Skeletal muscle tissue (tissue), 4 donors: Measurements from ENCODE around the gene RPGRIP1. TPM values are rescaled to one million over a fixed set of nuclear protein-coding genes. Genes with fewer than 3 reads are reported as not detected.
A peak's percentile ranks its signal among the peaks of the same experiment; 100 is the strongest.
"Not testable (repeated sequence)": the region's sequence is repeated elsewhere in the genome, so short reads cannot be mapped to it uniquely, and the experiment has no call there.

ENCODE experiments used
- H3K27ac ChIP-seq: one replicate; pipeline ENCODE4 v1.7.0; 2013; ENCODE audit warnings: mild to moderate bottlenecking, low read depth, low read length, inconsistent platforms
- H3K27me3 ChIP-seq, 3 donors: one replicate each; pipeline ENCODE4 v1.7.0; 2013; ENCODE audit warnings: low read length in 3 of 3; ENCODE audit not compliant: control insufficient read depth in 3 of 3, insufficient read depth in 3 of 3
- H3K36me3 ChIP-seq, 3 donors: one replicate each; pipeline ENCODE4 v1.7.0; 2013; ENCODE audit warnings: low read length in 3 of 3; ENCODE audit not compliant: control insufficient read depth in 3 of 3, insufficient read depth in 3 of 3
- H3K4me1 ChIP-seq, 3 donors: one replicate each; pipeline ENCODE4 v1.7.0; 2013; ENCODE audit warnings: low read length in 3 of 3, mild to moderate bottlenecking in 3 of 3; ENCODE audit not compliant: control insufficient read depth in 3 of 3, insufficient read depth in 3 of 3
- H3K4me3 ChIP-seq, 3 donors: one replicate each; pipeline ENCODE4 v1.7.0; 2013; ENCODE audit warnings: low read length in 3 of 3
- H3K9ac ChIP-seq, 3 donors: one replicate each; pipeline ENCODE4 v1.7.0; 2013; ENCODE audit warnings: low read length in 3 of 3, mild to moderate bottlenecking in 3 of 3, moderate library complexity in 2 of 3, low read depth in 1 of 3
- H3K9me3 ChIP-seq, 3 donors: one replicate each; pipeline ENCODE4 v1.7.0; 2013; ENCODE audit warnings: low read length in 3 of 3; ENCODE audit not compliant: control insufficient read depth in 3 of 3
- total RNA-seq: library from RNA; depleted of rRNA; stranded (reverse); fragments of >200 nt; gene quantifications from one replicate; pipeline ENCODE4 v1.2.3, GENCODE V29; 2014
- donor health status: Osteomylitis.

Gene RPGRIP1
- total RNA-seq, 1 donor from 2014 or later = not detected

DNA sequence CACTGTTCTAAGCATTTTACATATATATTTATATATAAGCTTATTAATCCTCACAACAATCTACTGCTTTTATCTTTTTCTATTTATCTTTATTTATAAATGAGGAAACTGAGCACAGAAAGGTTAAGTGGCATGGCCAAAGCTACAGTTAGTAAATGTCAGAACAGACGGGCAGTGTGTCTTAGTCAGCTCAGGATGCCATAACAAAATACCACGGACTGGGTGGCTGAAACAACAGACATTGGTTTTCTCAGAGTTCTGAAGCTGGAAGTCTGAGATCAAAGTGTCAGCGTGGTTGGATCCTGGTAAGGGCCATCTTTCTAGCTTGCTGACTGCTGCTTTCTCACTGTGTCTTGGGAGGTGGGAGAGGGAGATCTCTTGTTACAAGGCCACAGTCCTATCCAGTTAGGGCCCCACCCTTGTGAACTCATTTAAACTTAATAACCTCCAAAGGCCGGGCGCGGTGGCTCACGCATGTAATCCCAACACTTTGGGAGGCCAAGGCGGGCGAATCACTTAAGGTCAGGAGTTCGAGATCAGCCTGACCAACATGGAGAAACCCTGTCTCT lies 19.8 kb downstream of the RPGRIP1 start:
- no peaks in the 10 kb centered on the region for H3K9me3 ChIP-seq
- peaks cover 6 to 15% (median 11%) of the 10 kb centered on the region in 3 donors for H3K27me3 ChIP-seq
- H3K4me1 ChIP-seq = peaks cover 3 to 6% (median 5%) of the 10 kb centered on the region in 3 donors
- H3K4me3 ChIP-seq = no peak overlapping the region
- H3K27ac ChIP-seq = no peak overlapping the region
- H3K36me3 ChIP-seq = no peaks in the 10 kb centered on the region
- H3K9ac ChIP-seq = no peak overlapping the region

DNA sequence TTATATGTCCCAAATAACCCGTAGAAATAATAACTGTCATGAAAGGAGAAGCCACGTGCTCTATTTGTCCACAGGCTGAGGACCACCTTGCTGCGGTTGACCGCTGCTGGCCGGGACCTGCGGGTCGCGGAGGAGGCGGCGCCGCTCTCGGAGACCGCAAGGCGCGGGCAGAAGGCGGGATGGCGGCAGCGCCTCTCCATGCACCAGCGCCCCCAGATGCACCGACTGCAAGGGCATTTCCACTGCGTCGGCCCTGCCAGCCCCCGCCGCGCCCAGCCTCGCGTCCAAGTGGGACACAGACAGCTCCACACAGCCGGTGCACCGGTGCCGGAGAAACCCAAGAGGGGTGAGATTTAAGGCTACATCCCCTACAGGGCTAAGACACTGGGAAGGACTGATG lies 21.0 kb downstream of the RPGRIP1 start:
- H3K9ac ChIP-seq = peak overlapping the region in 1 of 3 donors; percentile 62
- peaks cover 6 to 15% (median 11%) of the 10 kb centered on the region in 3 donors for H3K27me3 ChIP-seq

DNA sequence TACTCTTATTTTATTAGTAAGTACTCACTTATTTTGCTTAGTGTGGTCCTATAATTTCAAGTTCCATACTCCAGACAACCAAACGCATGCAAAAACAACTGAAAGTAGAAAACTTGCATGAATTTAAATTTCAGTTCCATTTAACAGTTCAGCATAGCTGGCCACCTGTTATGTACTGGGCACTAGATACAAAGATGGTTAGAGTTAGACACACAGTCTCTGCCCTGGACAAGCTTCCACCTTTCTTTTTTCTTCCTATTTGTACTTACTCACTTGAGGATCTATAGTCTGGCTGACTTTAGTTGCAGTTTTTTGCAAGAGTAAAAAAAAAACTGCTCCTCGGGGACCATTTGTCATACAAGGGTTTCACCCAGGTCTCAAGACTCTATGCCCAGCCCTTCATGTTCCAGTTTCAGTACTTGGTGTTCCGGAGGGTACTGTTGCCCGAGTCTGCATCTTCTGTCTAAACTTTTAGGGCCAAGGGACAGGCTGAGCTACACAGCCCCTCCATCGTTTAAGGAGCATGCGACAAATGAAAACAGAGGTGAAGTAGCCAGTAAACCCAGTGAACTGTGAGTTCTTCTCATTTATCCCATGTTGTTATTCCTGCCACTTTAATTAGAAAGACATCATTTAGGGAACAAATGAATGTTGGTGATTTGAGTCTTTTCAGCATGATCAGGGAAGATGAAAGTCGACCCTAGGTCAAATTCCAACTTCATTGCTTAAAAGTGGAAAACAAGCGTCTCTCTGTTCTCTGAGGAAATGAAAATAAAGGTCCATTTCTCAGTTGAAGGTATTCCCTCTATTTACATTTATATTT lies 22.3 kb downstream of the RPGRIP1 start:
- peaks cover 3 to 6% (median 5%) of the 10 kb centered on the region in 3 donors for H3K4me1 ChIP-seq
- H3K4me3 ChIP-seq = no peak overlapping the region
- no peaks in the 10 kb centered on the region for H3K36me3 ChIP-seq
- H3K9ac ChIP-seq = no peak overlapping the region
- H3K27me3 ChIP-seq = peaks cover 6 to 15% (median 14%) of the 10 kb centered on the region in 3 donors
- H3K27ac ChIP-seq = no peak overlapping the region
- no peaks in the 10 kb centered on the region for H3K9me3 ChIP-seq

More for the DNA sequence above, 21.0 kb downstream of the RPGRIP1 start:
- H3K9me3 ChIP-seq = no peaks in the 10 kb centered on the region
- H3K4me3 ChIP-seq = peak overlapping the region in 2 of 3 donors; percentile 30 to 41
- H3K4me1 ChIP-seq = peaks cover 3 to 6% (median 5%) of the 10 kb centered on the region in 3 donors
- no peaks in the 10 kb centered on the region for H3K36me3 ChIP-seq
- H3K27ac ChIP-seq = no peak overlapping the region

DNA sequence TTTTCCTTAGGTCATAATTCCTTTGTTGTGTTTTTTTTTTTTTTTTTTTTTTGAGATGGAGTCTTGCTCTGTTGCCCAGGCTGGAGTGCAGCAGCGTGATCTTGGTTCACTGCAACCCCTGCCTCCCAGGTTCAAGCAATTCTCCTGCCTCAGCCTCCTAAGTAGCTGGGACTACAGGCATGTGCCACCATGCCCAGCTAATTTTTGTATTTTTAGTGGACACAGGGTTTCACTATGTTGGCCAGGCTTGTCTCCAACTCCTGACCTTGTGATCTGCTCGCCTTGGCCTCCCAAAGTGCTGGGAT lies 22.9 kb downstream of the RPGRIP1 start:
- peaks cover 6 to 15% (median 14%) of the 10 kb centered on the region in 3 donors for H3K27me3 ChIP-seq
- not testable (repeated sequence) for H3K9ac ChIP-seq, H3K27ac ChIP-seq, H3K9me3 ChIP-seq, H3K4me3 ChIP-seq, H3K4me1 ChIP-seq, H3K36me3 ChIP-seq

DNA sequence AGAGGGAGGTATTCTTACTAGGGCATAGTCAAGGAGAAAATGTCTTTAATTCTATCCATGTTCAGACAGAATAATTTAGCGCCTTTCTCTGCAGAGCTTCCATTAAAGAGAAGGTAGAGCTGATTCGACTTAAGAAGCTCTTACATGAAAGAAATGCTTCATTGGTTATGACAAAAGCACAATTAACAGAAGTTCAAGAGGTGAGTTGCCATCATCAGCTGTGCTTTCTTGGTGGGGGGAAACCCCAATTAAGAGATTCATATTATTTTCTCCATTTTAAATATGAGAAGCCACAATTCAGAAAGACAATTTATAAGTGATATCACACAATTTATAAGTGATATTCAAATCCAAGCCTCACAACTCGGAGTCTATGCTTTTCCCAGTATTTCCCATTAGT lies 27.8 kb downstream of the RPGRIP1 start:
- peaks cover 0 to 8% (median 3%) of the 10 kb centered on the region in 3 donors for H3K27me3 ChIP-seq
- H3K36me3 ChIP-seq = no peaks in the 10 kb centered on the region
- no peak overlapping the region for H3K9ac ChIP-seq
- H3K4me1 ChIP-seq = peaks cover 3 to 6% (median 3%) of the 10 kb centered on the region in 3 donors
- H3K27ac ChIP-seq = no peak overlapping the region
- no peaks in the 10 kb centered on the region for H3K9me3 ChIP-seq
- no peak overlapping the region for H3K4me3 ChIP-seq

DNA sequence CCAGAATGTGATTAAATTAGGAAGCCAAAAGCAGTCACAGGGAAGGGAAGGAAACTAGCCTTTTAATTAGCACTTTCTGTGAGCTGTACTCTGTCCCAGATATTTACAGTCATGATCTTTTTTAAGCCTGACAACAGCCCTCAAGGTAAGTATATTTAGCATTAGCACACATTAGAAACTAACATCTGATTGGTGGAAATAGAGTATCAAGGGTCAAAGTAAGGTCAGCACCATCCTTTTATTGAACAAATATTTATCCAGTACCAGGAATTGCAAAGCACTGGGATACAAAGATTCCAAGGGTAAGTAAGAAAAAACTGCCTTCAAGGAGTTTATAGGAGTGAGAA lies 28.2 kb downstream of the RPGRIP1 start:
- Histone ChIP-seq H3K27ac (peak overlapping the region; percentile 21), H3K9ac (peak overlapping the region in 2 of 3 donors; percentile 45 to 47), H3K27me3 (peaks cover 0 to 8% (median 3%) of the 10 kb centered on the region in 3 donors), H3K4me3 (peak overlapping the region; percentile 39 to 79 (median 67)), H3K36me3 (no peaks in the 10 kb centered on the region), H3K9me3 (no peaks in the 10 kb centered on the region), H3K4me1 (peaks cover 3 to 6% (median 3%) of the 10 kb centered on the region in 3 donors)

DNA sequence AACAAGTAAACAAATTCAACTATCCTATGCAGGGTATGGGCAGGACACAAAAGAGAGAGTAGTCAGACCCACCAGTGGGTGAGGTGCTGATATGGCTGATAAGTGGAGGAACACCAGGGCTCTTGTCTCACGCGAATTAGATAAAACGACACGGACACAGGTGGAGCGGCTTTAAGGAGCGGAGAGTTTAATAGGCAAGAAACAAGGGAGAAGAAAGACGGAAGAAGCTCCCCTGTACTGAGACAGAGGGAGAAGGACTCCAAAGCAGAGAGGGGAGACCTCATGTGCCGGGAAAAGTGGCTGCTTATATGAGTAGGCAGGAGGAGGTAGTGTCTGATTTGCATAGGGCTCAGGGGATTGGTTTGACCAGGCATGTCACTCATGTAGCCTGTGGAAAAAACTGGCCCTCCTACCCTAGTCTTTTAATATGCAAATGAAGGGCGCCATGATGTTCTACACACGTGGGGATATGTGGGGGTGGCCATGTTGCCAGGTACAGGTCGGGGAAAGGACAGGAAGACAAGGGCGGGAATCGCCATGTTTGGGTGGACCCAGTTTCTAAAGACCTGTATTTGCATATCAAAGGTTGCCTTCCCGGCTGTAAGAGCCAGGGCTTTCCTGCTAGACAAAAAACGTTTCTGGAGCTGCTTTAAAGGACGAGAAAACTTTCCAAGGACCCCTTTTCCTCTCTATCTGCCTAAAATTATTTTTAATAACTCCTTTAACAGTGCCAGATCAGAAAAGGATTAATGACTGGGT lies 28.8 kb downstream of the RPGRIP1 start:
- Histone ChIP-seq H3K27ac (peak overlapping the region; percentile 21), H3K27me3 (peaks cover 0 to 4% (median 3%) of the 10 kb centered on the region in 3 donors), H3K9ac (peak overlapping the region in 2 of 3 donors; percentile 45 to 47), H3K9me3 (no peaks in the 10 kb centered on the region), H3K4me3 (peak overlapping the region; percentile 39 to 79 (median 67)), H3K4me1 (peaks cover 3 to 6% (median 3%) of the 10 kb centered on the region in 3 donors), H3K36me3 (no peaks in the 10 kb centered on the region)

DNA sequence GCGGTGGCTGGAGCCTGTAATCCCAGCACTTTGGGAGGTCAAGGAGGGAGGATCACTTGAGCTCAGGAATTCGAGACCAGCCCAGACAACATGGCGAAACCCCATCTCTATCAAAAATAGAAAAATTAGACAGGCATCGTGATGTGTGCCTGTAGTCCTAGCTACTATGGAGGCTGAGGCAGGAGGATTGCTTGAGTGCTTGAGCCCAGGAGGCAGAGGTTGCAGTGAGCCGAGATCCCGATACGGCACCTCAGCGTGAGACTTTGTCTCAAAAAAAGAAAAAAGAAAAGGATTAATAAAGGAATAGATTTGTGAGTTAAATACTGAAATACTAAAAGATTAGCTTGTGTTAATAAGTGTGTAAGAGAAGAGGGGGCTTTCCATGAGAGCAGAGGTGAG lies 29.4 kb downstream of the RPGRIP1 start:
- Histone ChIP-seq H3K36me3 (no peaks in the 10 kb centered on the region), H3K4me3 (peak overlapping the region; percentile 39 to 79 (median 56)), H3K4me1 (peaks cover 3 to 6% (median 3%) of the 10 kb centered on the region in 3 donors), H3K27me3 (peaks cover 0 to 4% (median 3%) of the 10 kb centered on the region in 3 donors), H3K9ac (no peak overlapping the region), H3K27ac (no peak overlapping the region), H3K9me3 (no peaks in the 10 kb centered on the region)

DNA sequence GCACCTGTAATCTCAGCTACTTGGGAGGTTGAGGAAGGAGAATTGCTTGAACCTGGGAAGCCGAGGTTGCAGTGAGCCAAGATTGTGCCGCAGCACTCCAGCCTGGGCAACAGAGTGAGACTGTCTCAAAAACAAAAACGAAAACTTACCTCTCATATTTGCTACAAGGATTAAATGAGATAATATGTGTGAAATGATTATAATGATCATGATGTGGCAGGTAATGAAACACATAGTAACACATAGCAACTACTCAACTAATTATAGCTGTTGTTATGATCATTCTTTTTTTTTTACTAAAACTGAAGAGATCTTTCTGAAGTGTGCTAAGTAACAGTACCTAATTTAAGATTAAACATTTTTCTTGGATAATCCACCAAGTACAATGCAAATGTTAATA lies 30.1 kb downstream of the RPGRIP1 start:
- Histone ChIP-seq H3K27ac (no peak overlapping the region), H3K4me3 (no peak overlapping the region), H3K9ac (no peak overlapping the region), H3K4me1 (peaks cover 3 to 6% (median 3%) of the 10 kb centered on the region in 3 donors), H3K36me3 (no peaks in the 10 kb centered on the region), H3K9me3 (no peaks in the 10 kb centered on the region), H3K27me3 (peaks cover 0 to 4% (median 3%) of the 10 kb centered on the region in 3 donors)
